GM10248 (cell line): ENCODE measurements around the gene NMT1.

Experiments used
- CTCF ChIA-PET: fragments of 300-600 bp; sonication (Branson Sonifier 250); formaldehyde crosslinking; extraction: SDS; loops from one replicate; lab custom pipeline; 2021; ENCODE audit warnings: antibody characterized with exemption; lab: Yijun Ruan, JAX
- POLR2A ChIA-PET: fragments of 350-650 bp; sonication (Branson Sonifier 250); formaldehyde crosslinking; extraction: SDS; loops from one replicate; lab custom pipeline; 2020; ENCODE audit warnings: antibody characterized with exemption; lab: Yijun Ruan, JAX
- DNase-seq: peaks from one replicate; pipeline ENCODE4 v3.0.0; 2012; ENCODE audit errors: extremely low spot score
- CTCF ChIP-seq: IDR thresholded peaks from 2 replicates; pipeline ENCODE4 v1.5.1; 2012; ENCODE audit warnings: mild to moderate bottlenecking, low read depth; ENCODE audit errors: extremely low read depth, missing control alignments, control extremely low read depth

Gene NMT1

GRCh38 chr17:45060797-45061605 is at the start of gene NMT1:
Gene NMT1, plus strand, starts transcription at chr17:45061317. Its CDS starts 13 bp downstream, at chr17:45061330.
- peak; percentile 92 for DNase-seq
- POLR2A ChIA-PET = interaction anchor here (0.5 to 3.1 kb wide), 5 partner anchors 12 to 94 kb away, joined by 3 to 22 read pairs (median 4); partner anchors contain the start of gene HEXIM1
- CTCF ChIA-PET = interaction anchor here (1.0 to 4.6 kb wide), 5 partner anchors 12 to 141 kb away, joined by 3 to 23 read pairs (median 4); partner anchors contain the start of gene ACBD4
- no peak for TF ChIP-seq CTCF

GRCh38 chr17:45011767-45012166 is 49.4 kb upstream of the NMT1 start:
- ChIA-PET CTCF (interaction anchor here (1.0 to 3.2 kb wide), 3 partner anchors 9 to 232 kb away, joined by 3 to 25 read pairs (median 5); no protein-coding TSS in a partner anchor), POLR2A (no interaction called here)
- TF ChIP-seq CTCF = no peak
- no peak for DNase-seq

- ChIA-PET POLR2A (interaction anchor here (0.6 kb wide), 1 partner anchor 52 kb away, joined by 10 read pairs; no protein-coding TSS in a partner anchor), CTCF (interaction anchor here (0.9 to 1.7 kb wide), 6 partner anchors 8 to 234 kb away, joined by 3 to 5 read pairs (median 3); no protein-coding TSS in a partner anchor)
- no peak for TF ChIP-seq CTCF
- DNase-seq = no peak
Observed at GRCh38 chr17:45013021-45013997, 47.8 kb upstream of the NMT1 start.

- CTCF ChIA-PET = interaction anchor here (1.0 to 12.5 kb wide), 2 partner anchors 17 to 93 kb away, joined by 4 to 196 read pairs; no protein-coding TSS in a partner anchor
- no peak for DNase-seq
- POLR2A ChIA-PET = no interaction called here
- no peak for TF ChIP-seq CTCF
Observed at GRCh38 chr17:45016237-45016636, 44.9 kb upstream of the NMT1 start.

- POLR2A ChIA-PET = no interaction called here
- CTCF ChIA-PET = interaction anchor here (1.0 to 12.5 kb wide), 2 partner anchors 18 to 94 kb away, joined by 4 to 196 read pairs; no protein-coding TSS in a partner anchor
- no peak for TF ChIP-seq CTCF
- DNase-seq = no peak
Observed at GRCh38 chr17:45016823-45017222, 44.3 kb upstream of the NMT1 start.
